Activated effector memory CD4-positive, alpha-beta T cell treated with Interleukin-2 at 50 U/mL for 16 hours (primary cell): ENCODE results near the gene TMEM154.

ENCODE experiments used
- DNase-seq: peaks from one replicate; pipeline ENCODE4 v3.0.0-alpha.2; 2020

The TMEM154 gene

DNA sequence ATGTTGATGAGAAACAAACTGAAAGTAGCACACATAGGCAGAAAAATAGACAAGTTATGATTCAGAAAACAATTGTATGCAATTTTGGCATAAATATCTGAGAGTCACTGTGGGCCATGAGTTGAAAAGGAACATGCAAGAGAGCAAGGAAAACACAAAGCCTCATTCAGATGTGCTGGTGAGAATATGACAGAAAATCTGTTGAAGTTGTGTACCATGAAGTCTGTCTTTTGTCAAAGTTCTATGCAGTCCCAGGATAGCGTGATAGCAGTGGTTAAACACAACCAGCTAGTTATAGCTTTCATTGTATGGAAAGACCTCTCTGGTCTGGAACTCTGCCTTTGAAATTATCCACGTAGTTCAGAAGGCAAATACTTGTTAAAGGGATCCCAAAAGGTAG, 53.0 kb downstream of the TMEM154 start:
- DNase-seq = no peak

DNA sequence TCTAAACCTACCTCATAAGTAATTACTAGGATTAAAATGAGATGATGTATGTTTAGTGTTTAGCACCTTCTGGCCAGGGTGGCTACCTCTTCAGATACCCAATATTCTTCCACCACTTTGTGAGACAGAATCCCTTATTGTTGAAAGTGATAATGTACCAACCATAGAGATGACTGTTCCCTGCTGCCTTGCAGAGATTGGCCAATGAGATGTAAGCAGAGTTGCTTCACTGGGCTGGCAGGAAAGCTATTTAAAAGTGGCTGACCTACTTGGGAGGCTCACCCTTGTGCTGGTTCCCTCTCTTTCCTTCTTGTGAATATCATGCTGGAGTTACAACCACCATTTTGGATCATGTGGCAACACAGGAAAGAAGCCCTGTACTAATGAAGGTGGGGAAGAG, 58.9 kb downstream of the TMEM154 start:
- no peak for DNase-seq

DNA sequence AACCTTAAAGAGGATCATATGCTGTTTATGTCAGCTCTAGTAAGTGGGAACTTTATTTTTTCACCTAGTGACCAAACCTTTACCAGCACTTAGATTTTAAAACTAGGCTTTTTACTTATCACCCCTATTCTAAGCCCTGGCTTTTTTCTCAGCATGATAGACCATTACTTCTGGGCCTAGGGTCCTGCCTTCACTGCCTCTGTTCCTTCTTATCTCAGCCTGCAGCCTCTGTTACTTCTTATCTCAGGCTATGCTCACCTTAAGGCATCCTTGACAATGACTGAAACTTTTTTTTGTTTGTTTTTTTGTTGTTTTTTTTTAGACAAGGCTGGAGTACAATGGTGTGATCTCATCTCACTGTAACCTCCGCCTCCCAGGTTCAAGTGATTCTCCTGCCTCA, 59.6 kb downstream of the TMEM154 start:
- no peak for DNase-seq

DNA sequence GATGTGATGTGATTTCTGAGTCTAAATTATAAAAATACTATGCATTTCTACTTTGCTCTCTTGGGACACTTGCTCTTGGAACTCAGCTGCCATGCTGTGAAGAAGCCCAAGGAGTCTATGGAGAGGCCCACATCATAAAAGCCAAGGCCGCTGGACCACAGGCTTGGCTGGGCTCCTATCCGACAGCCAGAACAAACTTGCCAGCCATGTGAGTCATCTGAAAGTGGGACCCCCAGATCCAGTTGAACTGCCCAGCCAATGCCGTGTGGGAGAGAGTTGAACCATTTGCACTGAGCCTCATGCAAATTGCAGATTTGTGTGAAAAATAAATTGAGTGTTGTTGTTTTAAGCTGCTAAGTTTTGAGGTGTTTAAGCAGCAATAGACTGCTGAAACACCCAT, 60.2 kb downstream of the TMEM154 start:
- no peak for DNase-seq

DNA sequence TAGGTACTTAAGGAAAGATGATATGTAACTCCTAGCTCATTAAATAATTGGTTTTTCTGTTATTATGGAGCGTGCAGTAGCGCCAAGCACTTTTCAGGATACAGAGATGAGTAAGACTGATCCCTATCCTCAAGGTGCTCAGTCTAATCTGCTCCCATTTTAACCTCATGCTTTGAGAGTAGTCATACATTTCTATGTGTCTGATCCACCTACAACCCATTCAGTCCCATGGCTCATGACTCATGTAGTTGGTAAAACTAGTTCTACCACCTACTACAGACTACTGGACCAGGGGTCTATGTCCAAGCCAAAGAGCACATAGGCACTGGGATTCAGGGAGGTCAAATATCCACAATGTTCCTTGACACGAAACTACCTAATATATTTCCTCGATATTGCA, 60.8 kb downstream of the TMEM154 start:
- DNase-seq = no peak

DNA sequence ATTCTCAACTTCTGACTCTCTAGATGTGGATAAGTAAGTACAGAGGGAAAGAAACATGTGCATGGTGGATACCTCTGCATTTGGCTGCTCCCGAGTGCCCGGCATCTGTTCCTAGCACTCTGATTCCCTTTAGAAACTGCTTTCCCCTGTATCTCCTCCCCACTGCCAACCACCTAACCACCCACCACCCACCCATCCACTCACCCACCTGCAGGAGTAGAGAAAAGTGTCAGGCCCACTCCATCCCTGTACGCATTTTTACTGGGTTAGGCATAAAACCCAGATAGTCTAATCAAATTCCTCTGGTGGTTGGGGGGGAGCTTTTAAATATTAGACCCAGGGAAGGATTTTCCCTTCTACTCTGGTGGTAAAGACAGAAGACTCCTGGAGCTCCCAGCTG, 63.0 kb downstream of the TMEM154 start:
- no peak for DNase-seq

DNA sequence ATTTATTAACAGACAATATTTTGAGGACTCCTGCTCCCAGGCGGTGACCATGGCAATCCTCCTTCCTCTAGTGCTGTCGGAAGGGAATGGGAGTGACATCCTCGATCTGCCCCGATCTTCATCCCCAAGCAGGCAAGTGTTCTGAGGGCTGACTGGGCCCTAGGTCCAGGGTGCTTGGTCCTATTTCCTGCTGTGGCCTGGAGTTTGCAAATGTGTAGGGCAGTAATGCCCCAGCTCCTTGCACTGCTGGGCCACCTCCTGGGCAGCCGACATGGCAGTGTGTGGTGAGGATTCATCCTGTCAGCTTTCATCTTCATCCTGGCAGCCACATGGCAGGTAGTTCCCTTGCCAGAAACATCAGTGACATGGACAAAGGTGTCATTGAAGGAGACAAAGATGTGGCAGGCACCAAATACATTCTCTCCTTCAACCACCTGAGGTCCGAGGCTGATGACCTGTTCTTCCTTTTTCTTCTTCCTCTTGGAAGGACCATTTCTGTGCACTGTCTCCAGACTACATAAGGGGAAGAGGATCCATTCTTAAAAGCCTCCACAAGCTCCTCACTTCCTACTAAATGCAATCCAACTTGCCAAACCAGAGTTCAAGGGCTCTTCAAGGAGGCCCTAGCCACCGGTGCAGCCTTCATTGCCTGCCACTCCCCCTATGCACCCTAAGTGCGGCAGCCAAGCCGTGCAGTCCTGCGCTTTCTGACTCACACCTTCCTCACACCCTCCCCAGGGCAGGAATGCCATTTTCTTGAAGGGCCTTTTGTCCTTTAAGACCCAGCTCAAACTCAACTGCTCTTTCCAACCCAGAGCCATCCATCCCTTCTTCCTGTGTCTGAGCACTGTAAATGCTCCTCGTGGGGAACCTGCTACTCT, 65.7 kb downstream of the TMEM154 start:
- DNase-seq = no peak

DNA sequence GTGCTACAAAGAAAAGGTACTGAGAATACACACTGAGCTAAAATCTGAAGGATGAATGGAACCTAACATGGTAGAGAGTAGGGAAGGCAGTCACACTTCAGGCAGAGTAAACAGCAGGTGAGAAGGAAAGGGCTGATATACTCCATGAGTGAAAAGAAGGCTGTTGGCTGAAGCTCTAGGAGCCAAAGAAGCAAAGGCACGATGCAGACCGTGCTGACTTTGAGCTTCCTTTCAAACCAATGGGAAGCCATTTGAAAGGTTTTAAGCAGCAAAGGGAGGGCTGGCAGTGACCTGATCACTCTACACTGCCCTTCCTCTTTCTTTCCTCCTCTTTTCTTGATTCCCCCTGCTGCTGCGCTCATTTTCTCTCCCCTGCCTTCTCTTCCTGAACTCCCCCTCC, 66.4 kb downstream of the TMEM154 start:
- DNase-seq = no peak

DNA sequence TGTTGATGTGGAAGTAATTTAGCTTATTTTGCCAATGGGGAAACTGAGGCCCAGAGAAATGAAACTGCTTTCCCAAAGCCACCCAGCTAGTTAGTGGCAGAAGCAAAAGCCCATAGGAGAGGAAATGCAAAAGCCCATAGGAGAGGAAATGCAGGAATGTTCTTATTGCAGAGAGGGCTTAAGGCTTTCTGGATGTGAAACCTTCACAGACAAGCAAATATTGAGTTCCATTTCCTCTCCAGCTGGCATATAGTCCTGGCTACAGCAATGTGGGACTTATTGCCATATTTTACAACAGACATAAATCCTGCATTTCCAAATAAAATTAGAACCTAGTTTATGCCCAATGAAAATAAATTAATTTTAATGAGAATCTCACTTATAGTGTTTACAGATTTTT, 69.7 kb downstream of the TMEM154 start:
- no peak for DNase-seq

DNA sequence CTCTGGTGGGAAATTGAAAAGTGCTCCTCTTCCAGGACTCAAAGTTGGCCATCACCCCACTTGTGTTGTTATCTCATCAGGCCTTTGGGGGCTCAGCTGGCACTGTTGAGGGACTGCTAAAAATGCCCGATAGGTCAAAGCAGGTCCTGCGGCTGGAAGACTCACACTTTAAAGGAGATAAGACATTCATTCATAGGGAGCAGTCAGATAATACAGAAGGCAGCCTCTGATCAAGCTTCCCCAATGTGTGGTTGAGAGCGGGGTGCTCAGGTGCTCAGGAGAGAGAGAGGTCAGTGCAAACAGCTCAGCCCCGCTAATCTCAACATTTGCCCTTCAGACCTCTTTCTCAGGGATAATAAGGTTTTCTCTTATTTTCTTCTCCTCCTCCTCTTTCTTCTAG, 70.3 kb downstream of the TMEM154 start:
- no peak for DNase-seq

DNA sequence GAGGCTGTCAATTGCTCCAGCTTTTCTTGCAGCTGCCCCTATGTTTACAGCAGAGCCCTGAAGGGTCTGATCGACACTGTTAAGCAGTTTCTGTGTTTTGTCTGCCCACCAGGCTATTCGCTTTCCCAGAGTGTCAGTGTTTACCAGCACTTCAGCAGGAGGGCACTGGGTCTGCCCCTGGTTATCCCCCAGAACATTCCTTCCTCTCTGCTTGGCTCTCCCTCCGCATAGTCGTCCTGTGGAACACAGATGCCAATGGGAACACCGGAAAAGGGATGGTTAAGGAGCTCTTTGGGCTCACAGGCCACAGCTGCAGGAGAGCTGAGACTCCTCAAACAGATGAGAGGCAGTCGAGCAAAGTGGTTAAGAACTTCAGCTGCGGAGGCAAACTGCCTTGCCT, 72.6 kb downstream of the TMEM154 start:
- DNase-seq = no peak

DNA sequence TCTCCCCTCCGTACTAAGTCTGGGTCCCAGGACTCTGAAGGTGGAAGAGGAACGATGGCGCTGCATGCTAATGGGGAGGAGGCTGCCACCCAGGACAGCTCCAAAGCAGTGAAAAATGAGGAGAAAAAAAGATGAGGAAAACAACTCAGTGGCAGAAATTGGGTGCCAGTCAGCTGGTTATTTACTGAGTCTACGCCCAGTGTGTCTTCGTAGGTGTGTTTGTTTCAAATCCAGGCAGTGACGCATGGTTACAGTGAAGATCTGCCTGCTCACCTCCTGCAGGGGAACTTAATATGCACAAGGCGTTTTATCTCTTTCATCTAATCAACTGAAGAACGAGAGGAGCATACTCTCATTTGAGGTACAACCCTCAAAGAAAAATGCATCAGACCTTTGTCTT, 73.0 kb downstream of the TMEM154 start:
- DNase-seq = no peak

DNA sequence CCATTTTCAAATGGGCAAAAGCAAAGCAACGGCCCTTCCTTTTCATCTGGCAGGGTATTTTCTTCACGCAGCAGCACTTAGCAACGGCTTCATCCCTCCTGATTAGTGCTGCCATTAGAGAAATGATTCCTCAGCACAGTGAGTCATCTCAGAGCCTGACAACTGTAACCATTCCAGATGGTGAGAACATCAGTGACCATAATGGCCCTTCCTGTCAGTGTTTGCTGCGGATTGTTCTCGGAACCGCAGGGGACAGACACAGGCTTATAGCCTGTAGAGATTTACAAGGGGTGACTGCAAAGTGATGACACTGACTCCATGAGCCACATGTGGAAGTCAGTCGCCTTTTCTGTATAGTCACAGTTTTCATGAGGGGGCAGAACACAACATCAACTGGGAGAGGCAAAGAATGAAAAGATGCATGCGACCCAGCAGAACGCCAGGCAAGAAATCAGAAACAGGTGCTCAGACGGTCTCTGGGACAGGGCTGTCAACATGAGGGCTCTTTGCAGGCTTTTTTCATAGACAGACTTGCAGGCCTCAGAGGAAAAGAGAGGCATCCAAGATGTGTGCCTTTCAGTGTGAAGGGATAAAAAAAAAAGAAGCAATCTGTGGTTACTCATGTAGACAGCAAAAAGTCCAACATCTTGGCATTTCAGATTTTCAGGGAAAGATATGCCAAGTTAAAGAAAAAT, 74.0 kb downstream of the TMEM154 start:
- no peak for DNase-seq

DNA sequence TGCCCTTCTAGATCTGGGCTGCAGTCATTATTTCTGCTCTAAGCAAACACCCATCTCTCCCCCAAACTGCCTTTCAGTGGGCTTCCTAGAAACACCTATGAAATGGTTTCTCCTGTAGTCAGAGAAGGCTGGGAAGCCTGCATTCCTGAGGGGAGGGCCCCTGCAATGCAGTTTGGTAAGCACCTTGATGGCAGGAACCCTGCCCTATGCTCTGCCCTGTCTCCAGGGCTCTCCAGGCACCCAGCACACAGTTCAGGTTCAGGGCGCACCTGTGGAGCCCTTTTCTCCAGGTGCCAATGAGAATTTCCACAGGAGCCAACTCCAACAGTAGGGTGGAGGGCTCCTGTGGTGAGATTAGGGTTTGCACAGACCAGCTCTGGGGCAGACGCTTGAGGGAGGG, 74.8 kb downstream of the TMEM154 start:
- DNase-seq = no peak

DNA sequence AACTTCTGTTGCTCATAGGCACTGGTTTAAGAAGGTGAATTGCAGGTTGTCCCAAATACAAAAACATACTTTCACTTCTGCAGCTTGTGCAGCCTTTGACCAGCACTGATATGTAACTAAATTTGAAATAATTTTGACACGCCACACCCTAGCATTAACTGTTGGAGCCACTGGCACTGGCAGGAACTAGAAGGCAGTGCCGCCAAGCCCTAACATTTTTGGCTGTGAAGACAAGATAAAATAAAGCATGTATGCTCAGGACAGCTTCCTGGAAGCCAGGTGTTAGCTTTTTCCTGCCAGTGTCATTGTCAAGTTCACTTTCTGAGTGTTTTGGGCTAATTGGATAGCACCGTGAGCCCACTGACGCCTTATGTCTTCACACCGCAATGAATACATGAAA, 78.6 kb downstream of the TMEM154 start:
- DNase-seq = no peak

DNA sequence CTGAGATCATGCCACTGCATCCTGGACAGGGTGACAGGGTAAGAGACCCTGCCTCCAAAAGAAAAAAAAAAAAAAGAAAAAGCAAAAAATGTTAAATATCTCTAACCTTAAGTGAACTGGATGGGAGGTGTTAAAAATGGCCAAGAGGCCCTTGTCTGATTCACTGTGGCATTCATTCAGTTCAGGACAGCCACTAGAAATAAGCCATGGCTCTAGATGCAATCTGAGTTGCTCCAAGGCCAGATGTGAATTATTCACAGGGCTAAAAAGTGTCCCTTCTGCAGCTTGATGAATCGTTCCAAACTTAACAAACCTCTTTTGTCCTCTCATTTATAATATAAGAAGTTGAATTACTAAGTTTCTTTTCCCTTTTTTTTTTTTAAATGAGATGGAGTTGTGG, 80.2 kb downstream of the TMEM154 start:
- DNase-seq = no peak

DNA sequence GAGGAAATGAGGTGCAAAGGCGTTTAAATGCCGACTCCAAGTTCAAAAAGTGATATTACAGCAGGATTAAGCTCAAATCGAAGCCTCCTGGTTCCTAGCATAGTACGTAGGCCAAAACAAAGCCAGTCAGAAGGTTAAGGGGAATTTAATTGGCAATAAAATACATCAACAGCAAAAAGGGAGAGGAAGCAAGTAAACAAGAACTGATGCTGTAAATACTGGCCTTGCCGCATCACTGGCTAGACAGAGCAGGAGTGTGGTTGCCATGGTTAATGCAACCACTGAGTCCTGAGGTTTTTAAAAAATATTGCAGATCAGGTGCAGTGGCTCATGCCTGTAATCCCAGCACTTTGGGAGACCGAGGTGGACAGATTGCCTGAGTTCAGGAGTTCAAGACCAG, 80.7 kb downstream of the TMEM154 start:
- no peak for DNase-seq

DNA sequence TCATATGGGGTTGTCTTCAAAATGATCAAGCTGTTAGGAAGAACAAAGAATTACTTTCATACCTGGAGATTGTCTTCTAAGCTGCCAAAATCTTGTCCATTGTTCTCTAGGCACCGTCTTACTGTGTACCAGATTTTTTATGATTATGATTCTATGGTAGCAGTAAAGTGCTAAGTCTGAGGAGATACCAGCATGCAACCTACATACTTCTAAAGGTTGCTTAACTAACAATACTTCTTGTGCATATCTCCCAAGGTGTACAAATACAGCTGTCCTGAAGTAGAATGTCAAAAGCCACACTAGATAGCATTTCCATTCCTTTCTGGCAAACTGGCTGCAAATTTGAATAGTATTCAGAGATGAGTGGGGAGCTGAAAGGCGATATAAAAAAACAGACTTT, 81.3 kb downstream of the TMEM154 start:
- DNase-seq = no peak

DNA sequence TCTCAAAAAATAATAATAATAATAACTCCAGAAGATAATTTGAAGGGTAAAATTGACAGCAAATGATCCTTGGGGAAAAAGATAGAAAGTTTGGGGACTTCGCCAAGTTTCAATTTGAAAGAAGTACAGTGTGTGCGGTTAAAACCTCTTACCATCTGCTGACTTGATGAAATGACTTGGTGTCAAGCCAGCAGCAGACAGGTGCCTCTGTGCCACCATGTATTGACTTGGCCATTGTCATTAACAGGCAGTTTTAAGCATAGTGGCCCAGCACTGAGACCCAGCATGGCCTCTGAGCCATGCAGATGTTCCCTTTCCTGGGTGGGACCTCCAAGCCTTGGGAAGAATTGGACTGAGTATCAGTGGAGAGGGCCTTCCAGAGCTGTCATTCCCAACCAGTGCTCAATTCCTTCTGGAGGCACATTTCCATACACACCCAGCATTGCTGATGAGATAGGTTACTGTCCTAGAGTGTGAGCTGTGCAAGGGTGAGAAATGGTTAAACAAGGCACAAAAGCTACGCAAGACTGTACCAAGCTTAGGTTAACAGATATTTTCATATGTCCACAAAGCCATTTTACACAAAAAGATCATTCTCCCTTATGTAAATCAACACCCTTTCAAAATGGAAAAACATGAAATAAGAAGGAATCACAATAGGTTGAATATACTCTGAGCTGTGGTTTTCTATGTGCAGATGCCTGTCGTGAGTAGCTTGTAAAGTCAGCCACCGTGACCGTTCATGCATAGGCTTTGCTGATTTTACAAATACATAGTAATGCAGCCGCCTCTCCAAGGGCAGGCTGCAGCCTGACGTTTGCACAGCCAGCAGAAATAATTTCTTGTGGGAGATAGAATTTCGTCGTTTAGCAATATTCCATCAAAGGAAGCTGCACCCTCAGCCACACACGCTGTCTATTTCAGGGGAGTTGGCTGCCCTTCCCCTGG, 84.5 kb downstream of the TMEM154 start:
- no peak for DNase-seq

DNA sequence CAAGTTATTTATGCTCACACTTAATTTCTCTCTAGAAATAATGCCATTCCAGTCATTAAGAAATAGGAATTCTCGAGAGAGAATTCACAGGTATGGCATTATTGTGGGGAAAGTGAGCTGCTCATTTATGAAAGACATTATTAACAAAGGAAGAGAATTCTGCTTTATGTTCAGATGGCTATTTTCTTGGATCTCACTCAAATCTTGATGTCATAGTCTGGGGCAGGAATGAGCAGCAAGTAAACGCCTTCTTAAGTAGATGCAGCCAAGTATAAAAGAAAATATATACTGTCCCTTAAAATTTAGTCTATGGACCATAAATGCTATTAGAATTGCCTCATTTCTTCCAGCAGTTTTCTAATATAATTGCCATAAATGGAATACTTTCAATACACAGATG, 85.7 kb downstream of the TMEM154 start:
- no peak for DNase-seq

DNA sequence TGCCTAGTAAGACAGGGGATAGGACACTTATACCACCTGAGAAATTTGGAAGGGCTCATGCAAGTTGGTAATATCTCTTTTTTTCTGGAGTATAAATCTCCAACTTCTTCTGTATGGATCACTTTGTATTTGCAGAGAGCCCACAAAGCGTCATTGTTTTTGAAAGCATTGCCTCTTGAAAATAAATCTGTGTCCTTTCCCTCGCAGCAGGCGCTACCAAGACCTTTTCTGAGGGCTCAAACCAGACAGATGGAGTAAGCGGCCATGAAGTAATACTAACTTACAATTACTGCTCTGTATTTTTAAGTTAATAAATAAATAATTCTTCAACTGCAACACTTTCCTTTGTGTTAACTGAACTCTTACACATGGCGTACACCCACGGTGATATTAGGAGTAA, 87.9 kb downstream of the TMEM154 start:
- DNase-seq = no peak

DNA sequence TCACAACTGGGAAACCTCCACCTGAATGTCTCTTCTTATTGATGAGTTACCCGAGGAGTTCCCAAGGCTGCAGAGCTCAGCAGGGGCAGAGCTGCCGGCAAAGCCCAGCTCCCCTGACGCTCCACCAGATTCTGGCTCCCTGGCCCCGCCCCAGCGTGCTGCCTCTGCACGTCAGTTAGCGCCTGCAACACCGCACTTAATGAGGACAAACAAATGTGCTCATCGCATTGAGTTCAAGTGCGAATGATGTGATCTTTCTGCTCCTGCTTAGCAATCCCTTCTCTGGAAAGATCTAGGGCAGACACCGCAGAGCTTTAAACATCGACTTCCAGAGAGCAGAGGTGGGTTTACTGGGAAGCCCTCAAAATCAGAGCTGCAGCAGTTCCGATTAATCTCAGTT, 88.4 kb downstream of the TMEM154 start:
- DNase-seq = no peak
